GM10266 (cell line): Measurements from ENCODE around the gene TRPM2.

Experiments
- DNase-seq: peaks from one replicate; pipeline ENCODE4 v3.0.0; 2012; ENCODE audit errors: extremely low spot score
- CTCF ChIP-seq: IDR thresholded peaks from 2 replicates; pipeline ENCODE4 v1.5.1; 2012; ENCODE audit warnings: mild to moderate bottlenecking, low read depth; ENCODE audit not compliant: control insufficient read depth, insufficient read depth; ENCODE audit errors: missing control alignments

TRPM2 gene

GRCh38 chr21:44377922-44378645 lies 24.7 kb downstream of the TRPM2 start:
- no peak for TF ChIP-seq CTCF
- DNase-seq, result no peak

GRCh38 chr21:44378646-44379514 lies 25.5 kb downstream of the TRPM2 start:
- DNase-seq, result no peak
- TF ChIP-seq CTCF, result no peak

GRCh38 chr21:44379515-44379848 lies 26.1 kb downstream of the TRPM2 start:
- no peak for DNase-seq
- no peak for TF ChIP-seq CTCF

- DNase-seq, result no peak
- TF ChIP-seq CTCF, result no peak
These were observed 26.8 kb downstream of the TRPM2 start for GRCh38 chr21:44379991-44380865.

GRCh38 chr21:44380876-44381275 lies 27.5 kb downstream of the TRPM2 start:
- DNase-seq, result no peak
- no peak for TF ChIP-seq CTCF

- TF ChIP-seq CTCF, result no peak
- no peak for DNase-seq
These were observed 28.5 kb downstream of the TRPM2 start for GRCh38 chr21:44381874-44382273.
